SIG-M5 treated with dmso at 0.1 percent for 504 hours (cell line): ENCODE results near the gene RAP1GAP.
"Not testable (repeated sequence)": the region's sequence is repeated elsewhere in the genome, so short reads cannot be mapped to it uniquely, and the experiment has no call there.

Experiments
- DNase-seq: peaks from one replicate; lab custom pipeline; 2025; ENCODE audit not compliant: unreplicated experiment; lab: John Stamatoyannopoulos, UW

The RAP1GAP gene

DNA sequence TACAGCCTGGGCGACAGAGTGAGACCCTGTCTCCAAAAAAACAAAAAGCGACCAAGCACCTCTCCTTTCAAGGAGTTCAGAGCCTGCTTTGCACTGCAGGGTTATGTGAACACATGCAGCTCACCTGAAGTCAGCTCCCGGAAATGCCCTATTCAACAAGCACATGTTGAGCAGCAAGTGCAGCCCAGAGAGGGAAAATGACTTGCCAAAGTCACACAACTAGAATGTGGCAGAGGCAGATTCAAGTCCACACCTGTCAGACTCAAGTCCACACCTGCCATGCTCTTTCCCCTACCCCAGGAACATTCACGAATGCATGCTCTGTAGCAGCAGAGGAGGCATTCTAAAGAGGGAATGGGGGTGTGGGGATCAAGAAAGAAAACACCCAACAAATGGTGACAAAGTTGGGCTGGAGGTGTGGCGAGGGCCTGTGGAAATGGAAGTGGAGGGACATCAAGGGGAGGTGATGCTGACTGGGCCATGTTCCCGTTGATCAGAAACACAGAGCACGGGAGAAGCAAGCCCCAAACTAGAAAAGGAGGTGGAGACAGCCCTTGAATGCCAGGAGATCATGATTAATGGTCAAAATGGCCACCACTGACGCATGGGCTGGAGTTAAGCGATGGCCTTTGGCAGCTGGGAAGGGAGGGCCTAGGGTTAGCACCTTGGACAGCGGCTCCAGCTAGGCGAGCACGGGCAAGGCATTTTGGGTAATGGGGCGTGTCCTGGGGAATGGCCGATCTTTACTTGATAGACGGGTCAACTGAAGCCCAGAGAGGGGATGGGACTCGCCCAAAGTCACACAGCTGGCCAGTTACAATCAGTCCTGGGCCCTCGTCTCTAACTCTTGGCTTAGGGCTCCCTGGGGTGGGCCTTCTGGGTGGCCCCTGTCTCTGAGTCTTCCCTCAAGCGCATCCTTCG lies 21.5 kb downstream of the RAP1GAP start:
- DNase-seq: peak; percentile 48

DNA sequence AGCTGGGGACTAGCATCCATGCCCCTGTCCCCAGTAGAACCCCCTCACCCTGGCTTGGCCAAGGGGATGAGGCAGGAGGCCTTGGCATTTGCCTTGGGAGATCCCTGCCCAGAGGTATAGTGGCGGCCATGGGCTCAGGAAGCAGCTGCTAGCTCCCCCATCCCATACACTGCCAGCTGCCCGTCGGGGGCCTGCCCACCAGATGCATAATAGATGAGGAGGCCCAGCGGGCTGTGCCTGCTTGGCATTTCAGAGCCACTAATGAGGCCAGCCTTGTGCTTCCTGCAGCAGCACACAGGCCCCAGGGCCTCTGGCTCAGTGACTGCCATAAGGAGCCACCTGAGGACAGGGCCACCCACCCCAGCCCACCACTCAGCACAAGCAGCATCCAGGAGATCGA lies 23.6 kb downstream of the RAP1GAP start:
- no peak for DNase-seq

DNA sequence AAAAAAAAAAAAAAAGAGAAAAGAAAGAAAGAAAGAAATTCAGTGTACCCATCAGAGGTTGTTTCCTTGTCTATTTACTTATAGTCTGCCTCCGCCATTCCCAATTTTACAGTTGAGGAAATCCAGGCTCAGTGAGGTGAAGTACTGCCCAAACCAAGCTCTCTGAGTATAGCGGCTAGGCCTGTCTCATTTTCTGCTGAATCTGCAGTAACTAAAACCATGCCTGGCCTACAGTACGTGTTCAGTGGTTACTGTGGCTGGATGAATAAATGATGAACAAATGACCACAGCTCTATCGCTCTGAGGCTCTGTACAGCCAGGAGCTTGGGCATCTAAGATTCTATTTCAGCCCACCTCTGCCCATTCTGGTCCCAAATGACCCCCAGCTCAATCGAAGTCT lies 24.3 kb downstream of the RAP1GAP start:
- DNase-seq: no peak

DNA sequence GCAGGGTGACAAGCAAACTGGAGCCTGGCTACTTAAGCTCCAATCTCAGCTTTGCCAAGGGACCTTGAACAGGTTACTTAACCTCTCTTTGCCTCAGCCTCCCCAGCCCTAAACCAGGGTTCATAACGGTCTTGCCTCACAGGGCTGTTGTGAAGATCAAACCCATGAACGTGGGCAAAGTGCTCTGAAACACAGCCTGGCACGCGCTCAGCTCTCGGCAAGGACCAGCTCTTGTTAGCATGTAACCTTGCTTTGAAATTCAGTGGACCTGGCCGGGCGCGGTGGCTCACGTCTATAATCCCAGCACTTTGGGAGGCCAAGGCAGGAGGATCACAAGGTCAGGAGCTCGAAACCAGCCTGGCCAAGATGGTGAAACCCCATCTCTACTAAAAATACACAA lies 24.8 kb downstream of the RAP1GAP start:
- DNase-seq: no peak

DNA sequence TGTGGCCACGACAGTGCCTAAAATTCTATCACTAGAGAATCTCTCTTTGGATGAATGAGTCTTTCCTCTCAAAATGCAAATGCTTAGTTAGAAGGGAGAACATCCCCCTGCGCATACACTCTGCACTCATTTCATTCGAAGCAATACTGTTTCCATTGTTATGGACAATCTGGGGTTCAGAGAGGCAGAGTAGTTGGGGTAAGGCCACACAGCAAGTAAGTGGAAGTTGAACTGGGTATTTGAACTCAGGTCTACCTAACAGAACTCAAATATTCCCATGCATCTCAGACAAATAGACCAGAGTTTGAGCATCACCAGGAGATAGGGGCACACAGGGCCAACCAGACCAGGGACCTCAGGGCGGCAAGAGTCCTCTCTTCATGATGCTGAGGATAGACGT lies 25.5 kb downstream of the RAP1GAP start:
- no peak for DNase-seq

DNA sequence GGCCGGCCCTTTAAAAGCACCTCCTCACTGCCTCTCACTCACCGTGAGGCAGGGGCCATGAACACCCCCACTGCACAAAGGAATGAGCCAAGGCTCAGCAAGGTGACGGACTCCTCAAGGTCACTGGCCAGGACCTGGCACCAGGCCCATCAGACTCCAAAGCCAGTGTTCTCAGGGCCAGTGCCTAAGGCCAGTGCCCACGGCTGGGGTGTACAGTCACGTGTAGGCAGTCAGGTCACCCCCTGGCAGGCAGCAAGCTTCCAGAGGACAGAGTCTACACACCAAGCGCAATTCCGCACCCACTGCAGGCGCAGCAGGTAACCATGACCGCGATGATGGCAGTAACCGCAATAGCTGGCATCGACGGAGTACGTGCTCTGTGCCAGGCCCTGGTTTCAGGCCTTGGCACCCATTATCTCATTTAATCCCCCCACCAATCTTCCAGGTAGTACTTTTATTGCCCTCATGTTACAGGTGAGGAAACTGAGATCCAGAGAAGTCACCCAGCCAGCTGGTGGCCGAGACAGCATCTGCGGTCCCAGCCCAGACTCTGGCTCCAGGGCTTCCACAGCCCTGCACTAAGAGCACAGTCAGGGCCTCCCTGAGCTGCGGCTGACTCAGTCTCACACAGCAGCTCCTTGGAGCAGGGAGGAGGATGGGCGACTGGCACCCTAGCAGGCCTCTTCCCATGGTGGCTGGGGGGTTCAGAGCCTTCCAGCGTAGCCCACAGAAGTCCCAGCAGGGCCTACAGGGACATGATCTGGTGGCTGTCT lies 27.0 kb downstream of the RAP1GAP start:
- DNase-seq: no peak

DNA sequence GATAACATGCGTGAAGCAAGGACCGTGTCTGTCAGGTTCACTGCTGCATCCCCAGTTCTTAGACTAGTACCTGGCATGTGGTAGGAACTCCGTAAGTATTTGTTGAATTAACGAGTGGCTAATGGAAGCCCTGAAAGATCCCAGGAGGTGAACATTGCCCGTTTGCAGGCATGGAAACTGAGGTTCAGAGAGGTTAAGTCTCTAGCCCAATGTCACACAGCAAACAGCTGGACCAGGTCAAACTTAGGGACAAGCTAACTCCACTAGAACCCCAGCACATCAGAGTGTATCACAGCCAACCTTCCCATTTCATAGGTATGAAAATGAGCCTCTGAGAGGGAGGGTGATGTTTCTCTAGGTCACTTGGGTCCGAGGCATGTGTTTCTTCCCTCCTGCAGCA lies 27.6 kb downstream of the RAP1GAP start:
- DNase-seq: no peak

DNA sequence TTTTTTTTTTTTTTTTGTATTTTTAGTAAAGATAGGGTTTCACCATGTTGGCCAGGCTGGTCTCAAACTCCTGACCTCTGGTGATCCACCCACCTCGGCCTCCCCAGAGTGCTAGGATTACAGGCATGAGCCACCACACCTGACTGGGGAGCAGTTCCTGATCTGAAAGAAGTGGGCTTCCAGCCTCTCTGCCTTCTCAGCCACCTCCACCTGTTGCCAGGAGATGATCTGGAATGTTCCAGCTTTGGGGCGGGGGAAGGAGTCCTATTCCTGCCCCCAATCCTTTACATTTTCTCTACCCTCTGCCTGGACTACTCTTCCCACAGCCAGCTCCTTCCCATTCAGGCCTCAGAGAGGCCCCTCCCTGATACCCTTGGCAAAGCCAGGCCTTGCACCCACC lies 28.1 kb downstream of the RAP1GAP start:
- DNase-seq: no peak

DNA sequence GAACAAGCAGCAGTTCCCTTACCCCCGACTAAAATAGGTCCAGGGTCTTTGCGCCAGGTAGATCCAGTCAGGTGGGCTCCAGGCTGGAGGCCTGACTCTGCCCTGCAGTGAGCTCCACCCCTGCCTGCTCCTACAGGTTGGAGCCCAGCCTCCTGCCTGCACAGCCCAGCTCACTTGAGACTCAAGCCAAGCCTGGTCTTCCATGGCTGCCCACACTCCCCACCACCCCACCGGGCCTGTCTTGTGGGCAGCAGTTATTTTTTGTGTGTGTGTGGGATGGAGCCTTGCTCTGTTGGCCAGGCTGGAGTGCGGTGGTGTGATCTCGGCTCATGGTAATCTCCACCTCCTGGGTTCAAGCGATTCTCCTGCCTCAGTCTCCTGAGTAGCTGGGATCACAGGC lies 28.5 kb downstream of the RAP1GAP start:
- no peak for DNase-seq

DNA sequence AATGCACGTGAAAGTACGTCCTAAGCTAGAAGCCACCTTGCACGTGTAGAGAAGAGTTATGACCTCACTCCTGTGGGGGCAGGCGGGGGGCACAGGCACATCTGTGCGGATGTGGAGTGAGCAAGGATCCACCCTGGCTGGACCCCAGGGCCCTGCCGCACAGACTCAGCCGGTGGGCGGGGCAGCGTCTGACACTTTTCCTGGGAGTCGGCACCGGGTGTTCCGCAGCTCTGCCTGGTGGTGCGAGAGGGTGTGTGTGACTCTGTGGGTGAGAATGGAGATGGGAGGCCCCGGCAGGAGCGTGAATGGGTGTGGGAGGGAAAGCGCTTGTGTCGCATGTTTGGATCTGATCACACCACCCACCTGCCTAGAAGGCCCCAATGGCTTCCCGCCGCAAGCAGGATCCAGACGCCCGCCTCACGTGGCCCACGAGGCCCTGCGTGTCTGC lies 29.5 kb downstream of the RAP1GAP start:
- DNase-seq: no peak

DNA sequence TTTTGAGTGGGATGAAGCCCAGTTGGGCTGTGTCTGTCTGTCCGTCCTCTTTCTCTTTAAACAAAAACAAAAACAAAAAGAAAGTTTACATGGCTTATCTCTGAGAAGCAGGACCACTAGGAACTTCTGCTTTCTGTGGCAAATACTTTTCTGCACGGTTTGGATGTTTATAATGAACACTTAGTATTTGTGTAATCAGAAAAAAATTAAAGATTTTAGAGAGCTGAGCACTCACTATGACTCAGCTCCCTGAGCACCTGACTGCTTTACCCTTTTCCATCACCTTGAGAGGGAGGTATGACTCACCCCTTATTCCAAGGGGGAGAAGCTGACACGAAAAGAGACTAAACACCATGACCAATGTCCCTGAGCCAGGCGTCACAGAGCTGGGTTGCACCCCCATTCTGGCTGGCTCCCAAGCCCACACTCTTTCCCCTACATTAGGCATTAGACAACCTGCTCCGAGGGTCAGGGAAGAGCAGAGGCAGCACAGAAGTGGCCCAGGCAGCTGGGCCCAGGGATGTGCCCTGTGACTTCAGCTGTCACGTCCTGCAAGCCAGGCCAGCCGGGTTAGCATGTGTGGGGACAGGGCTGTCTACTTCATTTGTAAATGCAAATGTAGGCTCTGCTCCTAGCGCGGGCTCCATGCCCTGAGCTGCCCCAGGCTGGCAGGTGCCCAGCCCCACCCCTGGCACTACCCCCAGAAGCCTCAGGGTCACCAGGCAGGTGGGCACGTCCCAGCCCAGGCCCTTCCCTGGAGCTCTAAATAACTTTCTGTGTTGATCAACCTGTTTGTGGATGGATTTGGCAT lies 30.4 kb downstream of the RAP1GAP start:
- DNase-seq: no peak

DNA sequence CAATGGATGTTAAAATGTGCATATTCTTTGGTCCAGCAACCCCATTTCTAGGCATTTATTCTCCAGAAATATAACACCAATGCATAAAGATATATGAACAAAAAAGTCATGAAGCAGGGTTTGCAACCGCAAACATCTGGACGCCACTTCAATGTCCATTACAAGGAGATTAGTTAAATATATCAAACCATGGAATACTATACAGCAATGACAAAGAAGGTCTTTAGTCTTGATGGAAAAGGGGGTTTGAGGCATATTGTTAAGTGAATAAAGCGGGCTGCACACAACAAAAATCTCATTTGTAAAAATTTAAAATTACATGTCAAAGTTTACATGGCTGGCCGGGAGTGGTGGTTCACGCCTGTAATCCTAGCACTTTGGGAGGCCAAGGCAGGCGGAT lies 31.6 kb downstream of the RAP1GAP start:
- no peak for DNase-seq

DNA sequence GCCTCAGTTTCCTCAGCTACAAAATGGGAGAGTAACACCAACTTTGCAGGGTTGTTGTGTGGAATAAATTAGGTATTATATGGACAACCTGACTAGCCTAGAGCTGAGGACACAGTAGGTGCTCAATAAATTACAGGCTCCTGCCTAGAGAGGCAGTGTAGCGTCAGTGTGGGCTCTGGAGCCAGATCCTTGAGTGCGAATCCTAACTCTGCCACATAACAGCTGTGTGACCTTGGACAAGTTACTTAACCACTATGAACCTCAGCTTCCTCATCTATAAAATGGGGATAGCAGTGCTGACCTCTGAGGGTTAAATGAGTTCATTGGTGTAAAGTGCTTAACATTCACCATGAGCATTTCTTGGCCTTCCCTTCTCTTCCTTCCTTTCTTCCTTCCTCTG lies 33.1 kb downstream of the RAP1GAP start:
- DNase-seq: no peak

DNA sequence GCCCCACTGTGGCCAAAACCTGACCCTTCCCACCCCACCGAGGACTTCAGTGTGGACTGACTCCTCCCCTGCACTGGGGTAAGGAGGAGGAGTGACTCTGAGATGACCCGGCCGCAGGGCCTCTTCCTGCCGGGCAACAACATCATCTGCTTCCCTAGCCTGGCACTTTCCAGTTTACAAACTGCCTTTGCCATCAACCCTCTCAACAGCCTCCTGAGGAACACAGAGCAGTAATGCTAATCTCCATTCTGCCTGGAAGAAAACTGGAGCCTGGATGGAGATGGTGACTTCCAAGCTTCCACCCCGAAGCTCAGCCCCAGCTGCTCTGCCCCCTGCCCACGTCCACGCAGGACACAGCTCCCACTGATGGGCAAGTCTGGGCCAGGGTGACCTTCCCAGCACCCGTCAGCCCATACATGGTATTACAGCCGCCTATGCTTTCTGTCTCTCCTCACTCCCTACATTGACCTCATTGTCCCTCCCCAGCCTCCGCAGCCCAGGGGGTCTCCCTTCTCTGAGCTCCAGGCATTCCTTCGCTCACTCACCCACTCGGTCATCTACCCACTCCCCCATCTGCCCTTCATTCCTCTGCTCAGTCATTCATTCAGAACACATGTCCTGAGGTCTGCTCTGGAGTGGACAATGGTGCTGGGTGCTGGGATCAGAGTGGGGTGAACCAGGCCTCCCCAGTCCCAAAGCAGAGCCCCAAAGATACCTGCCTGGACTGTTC lies 34.2 kb downstream of the RAP1GAP start:
- DNase-seq: no peak

DNA sequence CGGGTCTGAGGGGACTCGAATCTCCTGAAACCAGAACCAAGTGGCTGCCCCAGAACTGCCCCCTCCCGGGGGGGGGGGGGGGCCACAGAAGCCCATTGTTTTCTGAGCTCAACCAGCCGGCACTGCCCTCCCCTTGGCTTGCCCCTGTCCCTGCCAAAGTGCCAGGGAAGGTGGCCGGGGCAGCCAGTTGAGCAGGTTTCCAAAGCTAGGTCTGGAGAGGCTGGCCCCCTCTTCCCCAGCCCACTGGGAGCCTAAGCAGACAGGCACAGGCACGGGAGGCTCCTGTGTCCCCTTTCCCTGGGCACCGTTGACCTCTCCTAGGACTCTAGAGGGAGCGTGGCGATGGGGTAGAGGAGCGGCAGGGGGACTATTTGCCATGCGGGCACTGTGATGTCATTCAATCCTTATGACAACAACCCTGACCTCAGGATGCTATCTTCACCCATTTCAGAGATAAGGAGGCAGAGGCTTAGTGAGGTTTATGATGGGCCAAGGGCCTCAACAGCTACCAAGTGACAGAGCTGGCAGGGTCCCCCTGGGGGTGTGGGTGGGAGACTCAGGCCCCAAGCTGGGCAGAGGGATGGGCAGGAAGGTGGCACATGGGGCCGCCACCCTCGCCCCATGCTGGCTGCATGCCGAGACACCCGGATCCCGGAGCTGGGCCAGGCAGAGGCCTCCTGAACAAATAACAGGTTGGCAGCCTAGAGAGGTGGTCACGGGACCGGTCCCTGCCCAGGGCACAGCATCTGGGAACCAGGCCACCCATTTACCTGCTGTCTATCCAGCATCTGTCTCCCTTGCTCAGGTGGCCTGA lies 35.0 kb downstream of the RAP1GAP start:
- DNase-seq: no peak

DNA sequence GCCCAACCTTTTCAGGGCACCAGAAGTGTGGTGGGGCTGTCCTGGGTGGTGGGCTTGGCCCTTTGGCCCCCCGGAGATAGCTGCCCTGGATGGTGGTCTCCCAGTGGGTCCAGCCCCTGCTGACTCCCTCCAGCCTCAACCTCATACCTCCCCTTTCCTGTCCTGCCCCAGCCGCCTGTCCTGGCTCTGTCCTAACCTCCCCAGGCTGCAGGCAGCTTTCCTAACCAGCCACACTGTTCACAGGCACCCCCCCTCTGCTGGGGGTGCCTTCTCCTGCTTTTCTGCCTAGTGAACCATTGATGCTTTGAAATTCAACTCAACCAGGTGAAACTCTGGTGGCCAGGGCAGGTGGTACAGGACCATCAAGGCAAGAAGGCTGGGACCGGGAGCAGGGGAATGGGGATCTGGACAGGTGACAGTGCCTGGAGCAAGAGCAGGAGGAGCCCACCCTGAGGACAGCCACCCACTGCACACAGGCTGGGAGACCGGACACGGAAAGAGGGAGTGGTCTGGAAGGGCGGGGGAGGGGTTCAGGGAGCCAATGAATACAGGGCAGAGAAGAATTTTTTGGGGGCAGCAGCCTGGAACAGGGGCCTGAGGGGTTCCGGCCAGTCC lies 35.9 kb downstream of the RAP1GAP start:
- no peak for DNase-seq

DNA sequence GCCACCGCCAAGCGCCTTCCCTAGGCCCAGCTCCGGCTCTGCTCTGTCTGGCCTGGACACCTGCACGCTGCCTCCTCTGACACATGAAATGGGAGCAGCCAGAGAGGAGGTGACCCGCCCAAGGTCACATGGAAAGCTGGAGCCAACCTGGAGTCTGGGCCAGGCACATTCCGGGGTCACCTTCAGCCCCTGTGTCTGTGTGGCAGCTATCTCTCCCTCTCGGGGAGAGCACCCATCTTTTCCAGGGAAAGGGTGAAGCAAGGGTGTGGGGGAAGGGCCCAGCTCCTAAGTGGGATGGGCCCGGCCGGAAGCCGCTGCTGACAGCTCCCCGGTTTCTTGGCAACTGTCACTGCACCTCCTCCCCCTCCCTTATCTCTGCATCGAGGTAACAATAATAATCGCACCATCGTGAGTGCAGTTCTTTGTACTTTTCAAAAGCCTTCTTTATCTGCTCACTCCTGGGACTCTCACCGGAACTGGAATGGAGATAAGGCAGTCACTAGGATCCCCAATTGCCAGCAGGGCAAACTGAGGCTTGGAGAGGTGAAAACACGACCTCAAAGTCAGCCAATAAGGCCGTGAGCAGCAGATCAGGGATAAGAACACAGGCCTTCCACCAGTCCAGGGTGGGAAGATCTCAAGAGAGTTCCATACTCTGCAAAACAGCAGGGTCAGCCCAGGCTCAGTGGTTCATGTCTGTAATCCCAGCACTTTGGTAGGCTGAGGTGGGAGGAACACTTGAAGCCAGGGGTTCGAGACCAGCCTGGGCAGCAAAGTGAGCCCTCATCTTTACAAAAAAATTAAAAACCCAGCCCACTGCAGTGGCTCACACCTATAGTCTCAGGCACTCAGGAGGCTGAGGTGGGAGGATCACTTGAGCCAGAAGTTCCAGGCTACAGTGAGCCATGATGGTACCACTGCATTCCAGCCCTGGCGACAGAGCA lies 36.9 kb downstream of the RAP1GAP start:
- no peak for DNase-seq

DNA sequence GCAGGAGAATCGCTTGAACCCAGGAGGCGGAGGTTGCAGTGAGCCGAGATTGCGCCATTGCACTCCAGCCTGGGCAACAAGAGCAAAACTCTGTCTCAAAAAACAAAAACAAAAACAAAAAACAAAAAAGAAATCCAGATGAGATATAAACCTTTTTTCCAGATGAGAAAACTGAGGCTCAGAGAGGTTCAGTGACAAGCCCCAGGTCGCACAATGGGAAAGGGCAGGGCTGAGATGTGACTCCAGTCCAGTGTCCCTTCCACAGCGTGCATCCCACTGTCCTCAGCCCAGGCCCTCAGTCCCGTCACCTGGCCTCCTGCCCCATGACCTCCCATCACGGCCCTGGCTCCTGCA lies 37.6 kb downstream of the RAP1GAP start:
- DNase-seq: not testable (repeated sequence)
